K562 (cell line): ENCODE results near the gene GLIS2. TPM values are rescaled to one million over a fixed set of nuclear protein-coding genes. Genes with fewer than 3 reads are reported as not detected.

Experiments used
- CREB5 ChIP-seq: fragments of 250-450 bp; sonication (Bioruptor Pico); IDR thresholded peaks from 2 replicates; pipeline ENCODE4 v1.5.0; 2020; ENCODE audit warnings: mild to moderate bottlenecking
- GTF3C2 ChIP-seq: IDR thresholded peaks from 3 replicates; pipeline ENCODE4 v1.6.1; 2011; ENCODE audit warnings: borderline replicate concordance, mild to moderate bottlenecking, moderate library complexity; ENCODE audit not compliant: insufficient read length; ENCODE audit errors: extremely low read depth
- HMBOX1 ChIP-seq: sonication (generic); IDR thresholded peaks from 2 replicates; pipeline ENCODE4 v1.6.1; 2016
- ID3 ChIP-seq, 2 experiments: fragments of 250-450 bp in 1 of 2; fragments of 450-650 bp in 1 of 2; sonication (Bioruptor Pico) in 1 of 2; IDR thresholded peaks; 2 replicates each; pipeline versions ENCODE4 v1.6.1 to v1.8.0; 2016 to 2021; ENCODE audit warnings: mild to moderate bottlenecking in 2 of 2, moderate library complexity in 2 of 2, missing compliant biosample characterization in 1 of 2, missing genetic modification characterization in 1 of 2
- PHF20 ChIP-seq: fragments of 450-650 bp; IDR thresholded peaks from 2 replicates; pipeline ENCODE4 v1.6.1; 2018; ENCODE audit not compliant: partially characterized antibody
- REST ChIP-seq, 2 experiments: fragments of 450-650 bp; formaldehyde crosslinking in 1 of 2; IDR thresholded peaks; 2 replicates each; pipeline versions ENCODE4 v1.4.0 to v1.6.1; 2014 to 2020; ENCODE audit warnings: mild to moderate bottlenecking in 2 of 2, borderline replicate concordance in 1 of 2, low read depth in 1 of 2
- SIRT6 ChIP-seq: IDR thresholded peaks from one replicate; pipeline ENCODE4 v1.6.1; 2012; ENCODE audit warnings: low read depth, mild to moderate bottlenecking, control low read depth, inconsistent platforms, low read length, moderate library complexity
- ZFX ChIP-seq: sonication (generic); formaldehyde crosslinking; IDR thresholded peaks from 2 replicates; pipeline ENCODE4 v1.8.0; 2022; ENCODE audit warnings: mild to moderate bottlenecking, missing genetic modification reagents, moderate library complexity
- ZNF175 ChIP-seq: fragments of 200-800 bp; sonication (Bioruptor generic); IDR thresholded peaks from 2 replicates; pipeline ENCODE4 v1.6.1; 2016; ENCODE audit warnings: low read depth, mild to moderate bottlenecking, missing genetic modification characterization, missing compliant biosample characterization
- ZNF780A ChIP-seq: fragments of 250-450 bp; sonication (Bioruptor Pico); IDR thresholded peaks from 2 replicates; pipeline ENCODE4 v1.5.0; 2021; ENCODE audit warnings: mild to moderate bottlenecking
- polyA plus RNA-seq, 8 experiments: library from polyadenylated mRNA; depleted of rRNA in 4 of 8; stranded (reverse) in 5 of 8; unstranded in 3 of 8; fragments of >200 nt; fragmentation: Nextera tagmentation in 2 of 8; fragmentation: Illumina TruSeq in 1 of 8; extraction: Ambion mirVana in 2 of 8; extraction: Trizol in 1 of 8; gene quantifications; 2 replicates each; pipeline versions ENCODE4 v1.2.1 to v1.2.3, GENCODE V29; 2011 to 2014; ENCODE audit warnings: inconsistent platforms in 1 of 8, missing spikeins in 1 of 8
- total RNA-seq, 7 experiments: library from RNA; depleted of rRNA in 6 of 7; stranded (reverse); fragments of >200 nt in 6 of 7; fragmentation: Illumina TruSeq in 2 of 7; extraction: Trizol in 2 of 7; gene quantifications; 2 replicates each; pipeline versions ENCODE4 v1.2.1 to v1.2.3, GENCODE V29; 2011 to 2021; ENCODE audit warnings: low replicate concordance in 1 of 7

The GLIS2 gene
- total and polyA plus RNA-seq, 9 of the 15 experiments (the other 6 are each of a cell fraction or from before 2014, with no cell fraction given): 0.10 to 9.0 (median 0.57) TPM

GRCh38 chr16:4271176-4272113, 44.4 kb upstream of the GLIS2 start (continued):
- TF ChIP-seq REST (IDR thresholded peaks at IDR 0.05; ENCODE audit: borderline replicate concordance): peak; percentile 47; the same call in 1 of the 2 replicates
- no peak for TF ChIP-seq REST (CRISPR knock-in tag; IDR thresholded peaks at IDR 0.05; ENCODE audit: low read depth)
- no peak for TF ChIP-seq GTF3C2
- TF ChIP-seq HMBOX1: no peak
- TF ChIP-seq ID3 (CRISPR knock-in tag; IDR thresholded peaks at IDR 0.05): no peak
- peak; percentile 70 for TF ChIP-seq ID3 (tag; IDR thresholded peaks at IDR 0.05)
- TF ChIP-seq PHF20: no peak
- peak; percentile 99 for TF ChIP-seq ZFX (CRISPR knock-in tag)
- TF ChIP-seq ZNF780A (CRISPR knock-in tag): no peak
- TF ChIP-seq CREB5 (CRISPR knock-in tag): no peak
- no peak for TF ChIP-seq SIRT6
- TF ChIP-seq ZNF175 (CRISPR knock-in tag): 0 out of 2 replicates have a peak, but pooled peaks have one; percentile 39
